ENCODE results near the gene MFSD12. TPM values are rescaled to one million over a fixed set of nuclear protein-coding genes. Genes with fewer than 3 reads are reported as not detected.

Gene MFSD12
- polyA plus RNA-seq, 6 donors from 2014 or later: 19.1 to 37.6 (median 26.7) TPM

- Mint-ChIP-seq H3K27ac (peak overlapping the region in 3 of 6 donors; percentile 27 to 86 (median 81)), H3K4me1 (peaks cover 11 to 14% (median 12%) of the 10 kb centered on the region in 3 donors), H3K27me3 (no peaks in the 10 kb centered on the region), H3K4me3 (peak overlapping the region in 1 of 8 donors; percentile 68), H3K36me3 (peaks cover 0 to 12% of the 10 kb centered on the region in 2 donors), H3K9me3 (no peaks in the 10 kb centered on the region)
- no peak for ATAC-seq (ENCODE audit: low read depth in 2 of 2)
- no peak for DNase-seq
Measured at GRCh38 chr19:3545669-3546034, 11.7 kb downstream of the MFSD12 start.

- no peaks in the 10 kb centered on the region for H3K9me3 Mint-ChIP-seq
- peak overlapping the region in 1 of 8 donors; percentile 57 for H3K4me3 Mint-ChIP-seq
- H3K36me3 Mint-ChIP-seq: peaks cover 0 to 12% of the 10 kb centered on the region in 2 donors
- no peaks in the 10 kb centered on the region for H3K27me3 Mint-ChIP-seq
- ATAC-seq (ENCODE audit: low read depth in 2 of 2): peak; percentile 60 to 71
- H3K4me1 Mint-ChIP-seq: peaks cover 11 to 14% (median 11%) of the 10 kb centered on the region in 3 donors
- H3K27ac Mint-ChIP-seq: peak overlapping the region in 3 of 6 donors; percentile 86 to 96 (median 87)
- peak; percentile 69 for DNase-seq
Measured at GRCh38 chr19:3544742-3545668, 12.4 kb downstream of the MFSD12 start.

- no peak overlapping the region for H3K27ac Mint-ChIP-seq
- ATAC-seq (ENCODE audit: low read depth in 2 of 2) (no peak), DNase-seq (no peak)
- H3K27me3 Mint-ChIP-seq: no peaks in the 10 kb centered on the region
- no peak overlapping the region for H3K4me3 Mint-ChIP-seq
- H3K9me3 Mint-ChIP-seq: peaks cover 0 to 4% (median 0%) of the 10 kb centered on the region in 7 donors
- H3K36me3 Mint-ChIP-seq: peaks cover 0 to 12% of the 10 kb centered on the region in 2 donors
- peaks cover 11 to 12% (median 11%) of the 10 kb centered on the region in 3 donors for H3K4me1 Mint-ChIP-seq
Measured at GRCh38 chr19:3544058-3544376, 13.4 kb downstream of the MFSD12 start.

- DNase-seq (no peak), ATAC-seq (ENCODE audit: low read depth in 2 of 2) (no peak)
- no peak overlapping the region for H3K27ac Mint-ChIP-seq
- peaks cover 0 to 12% of the 10 kb centered on the region in 2 donors for H3K36me3 Mint-ChIP-seq
- peaks cover 11 to 14% (median 12%) of the 10 kb centered on the region in 3 donors for H3K4me1 Mint-ChIP-seq
- H3K4me3 Mint-ChIP-seq: no peak overlapping the region
- H3K9me3 Mint-ChIP-seq: peaks cover 0 to 4% (median 0%) of the 10 kb centered on the region in 7 donors
- no peaks in the 10 kb centered on the region for H3K27me3 Mint-ChIP-seq
Measured at GRCh38 chr19:3543150-3544057, 14.0 kb downstream of the MFSD12 start.

GRCh38 chr19:3539756-3540118 is 17.6 kb downstream of the MFSD12 start:
- peak overlapping the region in 3 of 6 donors; percentile 18 to 54 (median 28) for H3K27ac Mint-ChIP-seq
- H3K4me3 Mint-ChIP-seq: peak overlapping the region in 1 of 8 donors; percentile 63
- peaks cover 0 to 4% (median 0%) of the 10 kb centered on the region in 7 donors for H3K9me3 Mint-ChIP-seq
- DNase-seq (no peak), ATAC-seq (ENCODE audit: low read depth in 2 of 2) (no peak)
- peaks cover 0 to 11% (median 2%) of the 10 kb centered on the region in 3 donors for H3K4me1 Mint-ChIP-seq
- H3K36me3 Mint-ChIP-seq: no peaks in the 10 kb centered on the region
- no peaks in the 10 kb centered on the region for H3K27me3 Mint-ChIP-seq

- ATAC-seq (ENCODE audit: low read depth in 2 of 2): no peak
- Mint-ChIP-seq H3K27ac (peak within 1 kb of the TSS in 5 of 6 donors; percentile 28 to 83 (median 54)), H3K36me3 (no peaks in the 10 kb centered on the region), H3K4me1 (peaks cover 0 to 11% (median 2%) of the 10 kb centered on the region in 3 donors), H3K9me3 (peaks cover 0 to 4% (median 0%) of the 10 kb centered on the region in 7 donors), H3K4me3 (peak within 1 kb of the TSS in 1 of 8 donors; percentile 63), H3K27me3 (no peaks in the 10 kb centered on the region)
- DNase-seq: no peak
Measured at GRCh38 chr19:3538965-3539755, 18.2 kb downstream of the MFSD12 start, which contains the start of gene TEKTIP1. Gene TEKTIP1, plus strand, starts transcription at chr19:3539174. Its CDS starts 4 bp downstream, at chr19:3539178.

GRCh38 chr19:3538258-3538929 is 19.0 kb downstream of the MFSD12 start:
- DNase-seq: no peak
- Mint-ChIP-seq H3K4me3 (no peak overlapping the region), H3K9me3 (peaks cover 0 to 4% (median 0%) of the 10 kb centered on the region in 7 donors), H3K27me3 (no peaks in the 10 kb centered on the region), H3K4me1 (peaks cover 0 to 11% (median 2%) of the 10 kb centered on the region in 3 donors), H3K36me3 (no peaks in the 10 kb centered on the region), H3K27ac (peak overlapping the region in 3 of 6 donors; percentile 32 to 61 (median 38))
- no peak for ATAC-seq (ENCODE audit: low read depth in 2 of 2)

GRCh38 chr19:3537438-3538240 is 19.7 kb downstream of the MFSD12 start:
- DNase-seq (no peak), ATAC-seq (ENCODE audit: low read depth in 2 of 2) (peak in 1 of 2 donors; percentile 20)
- Mint-ChIP-seq H3K4me1 (peaks cover 0 to 11% (median 2%) of the 10 kb centered on the region in 3 donors), H3K27me3 (no peaks in the 10 kb centered on the region), H3K4me3 (no peak overlapping the region), H3K9me3 (peaks cover 0 to 4% (median 0%) of the 10 kb centered on the region in 7 donors), H3K36me3 (no peaks in the 10 kb centered on the region), H3K27ac (peak overlapping the region in 3 of 6 donors; percentile 59 to 90 (median 61))

GRCh38 chr19:3537101-3537437 is 20.3 kb downstream of the MFSD12 start:
- Mint-ChIP-seq H3K36me3 (no peaks in the 10 kb centered on the region), H3K4me3 (no peak overlapping the region), H3K4me1 (peaks cover 0 to 11% (median 2%) of the 10 kb centered on the region in 3 donors), H3K27me3 (no peaks in the 10 kb centered on the region), H3K27ac (peak overlapping the region in 1 of 6 donors; percentile 54), H3K9me3 (peaks cover 0 to 4% (median 0%) of the 10 kb centered on the region in 7 donors)
- no peak for DNase-seq
- ATAC-seq (ENCODE audit: low read depth in 2 of 2): no peak

- H3K9me3 Mint-ChIP-seq: peaks cover 0 to 4% (median 0%) of the 10 kb centered on the region in 7 donors
- no peak for DNase-seq
Measured at GRCh38 chr19:3536429-3537100, 20.8 kb downstream of the MFSD12 start.

GRCh38 chr19:3535981-3536380 is 21.4 kb downstream of the MFSD12 start:
- Mint-ChIP-seq H3K9me3 (peaks cover 0 to 4% (median 0%) of the 10 kb centered on the region in 7 donors), H3K4me1 (peaks cover 0 to 11% (median 0%) of the 10 kb centered on the region in 3 donors), H3K36me3 (no peaks in the 10 kb centered on the region), H3K27me3 (no peaks in the 10 kb centered on the region), H3K4me3 (no peak overlapping the region), H3K27ac (peak overlapping the region in 2 of 6 donors; percentile 28 to 81)
- DNase-seq (no peak), ATAC-seq (ENCODE audit: low read depth in 2 of 2) (no peak)

More at GRCh38 chr19:3536429-3537100, 20.8 kb downstream of the MFSD12 start:
- peaks cover 0 to 11% (median 0%) of the 10 kb centered on the region in 3 donors for H3K4me1 Mint-ChIP-seq
- no peak overlapping the region for H3K4me3 Mint-ChIP-seq
- no peak overlapping the region for H3K27ac Mint-ChIP-seq
- no peak for ATAC-seq (ENCODE audit: low read depth in 2 of 2)
- no peaks in the 10 kb centered on the region for H3K27me3 Mint-ChIP-seq
- H3K36me3 Mint-ChIP-seq: no peaks in the 10 kb centered on the region
